Neutrophil (primary cell): ENCODE measurements around the gene WNT9A.

Experiments
- H3K27ac ChIP-seq: fragments of 200-600 bp; sonication (generic); 2 replicates; pipeline ENCODE4 v1.5.1; 2016; ENCODE audit warnings: mild to moderate bottlenecking, moderate library complexity
- H3K27me3 ChIP-seq: fragments of 200-600 bp; sonication (generic); 2 replicates; pipeline ENCODE4 v1.6.0; 2016; ENCODE audit warnings: mild to moderate bottlenecking
- H3K36me3 ChIP-seq: fragments of 200-600 bp; sonication (generic); 2 replicates; pipeline ENCODE4 v1.5.1; 2017
- H3K4me1 ChIP-seq, 2 experiments: fragments of 200-600 bp in 1 of 2; sonication (generic) in 1 of 2; 1 replicate in 1 of 2; 2 replicates in 1 of 2; pipeline versions ENCODE4 v1.5.1 to v1.6.1; 2013 to 2016; ENCODE audit warnings: low read depth in 1 of 2, low read length in 1 of 2, mild to moderate bottlenecking in 1 of 2, moderate library complexity in 1 of 2; ENCODE audit not compliant: control insufficient read depth in 1 of 2, insufficient read depth in 1 of 2
- H3K4me3 ChIP-seq, 2 experiments: fragments of 200-600 bp in 1 of 2; sonication (generic) in 1 of 2; 1 replicate in 1 of 2; 2 replicates in 1 of 2; pipeline ENCODE4 v1.5.1; 2013 to 2016; ENCODE audit warnings: low read depth in 1 of 2, low read length in 1 of 2, mild to moderate bottlenecking in 1 of 2, moderate library complexity in 1 of 2
- H3K9me3 ChIP-seq: fragments of 200-600 bp; sonication (generic); 2 replicates; pipeline ENCODE4 v1.5.1; 2016
- CTCF ChIP-seq: fragments of 200-600 bp; sonication (generic); IDR thresholded peaks from 2 replicates; pipeline ENCODE4 v1.5.1; 2016; ENCODE audit warnings: antibody characterized with exemption

WNT9A gene

GRCh38 chr1:227923353-227924167, 24.2 kb downstream of the WNT9A start:
- no peaks in the 10 kb centered on the region for H3K4me1 ChIP-seq
- no peaks in the 10 kb centered on the region for H3K36me3 ChIP-seq
- no peak overlapping the region for H3K27ac ChIP-seq
- no peaks in the 10 kb centered on the region for H3K9me3 ChIP-seq
- H3K4me3 ChIP-seq = no peak overlapping the region
- no peaks in the 10 kb centered on the region for H3K27me3 ChIP-seq
- TF ChIP-seq CTCF = no peak

DNA sequence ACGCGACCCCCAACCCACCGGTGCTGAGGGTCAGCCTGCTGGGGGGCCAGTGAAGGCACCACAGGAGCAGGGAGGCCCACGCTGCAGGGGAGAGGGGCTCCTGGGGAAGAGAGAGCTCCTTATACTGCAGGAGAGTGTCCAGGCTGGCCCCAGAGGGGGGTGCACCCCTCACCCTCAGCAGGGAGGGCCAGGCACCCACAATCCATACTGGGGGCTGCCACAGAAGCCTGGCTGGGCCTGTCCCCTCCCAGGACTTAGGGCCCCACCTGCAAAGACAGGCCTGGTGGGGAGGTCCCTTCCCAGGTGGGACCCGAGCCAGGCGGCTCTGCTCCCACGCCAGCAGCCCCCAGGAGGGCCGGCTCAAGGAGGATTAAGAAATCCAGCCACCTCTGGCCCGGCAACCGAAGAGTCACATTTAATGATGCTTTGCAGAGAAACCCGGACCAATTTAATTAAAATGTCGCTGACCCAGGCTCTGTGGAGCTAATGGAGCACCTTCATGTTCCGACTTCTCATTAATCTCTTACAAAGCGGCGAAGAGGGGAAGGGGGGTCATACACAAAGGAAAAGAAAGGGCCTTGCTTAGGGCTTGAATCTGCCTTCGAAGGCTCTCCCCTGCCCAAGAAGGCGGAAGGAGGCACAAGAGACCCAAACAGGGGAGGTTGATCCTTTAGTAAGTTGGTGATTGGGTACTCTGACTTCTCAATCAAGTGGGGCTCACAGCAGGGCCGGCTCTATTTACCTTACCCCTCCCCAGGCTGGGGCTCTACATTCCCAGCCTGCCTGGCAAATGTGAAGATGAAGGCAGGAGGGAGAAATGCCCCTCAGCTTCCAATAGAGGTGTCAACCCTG, 25.0 kb downstream of the WNT9A start:
- Histone ChIP-seq H3K9me3 (no peaks in the 10 kb centered on the region), H3K27me3 (no peaks in the 10 kb centered on the region), H3K4me3 (no peak overlapping the region), H3K36me3 (no peaks in the 10 kb centered on the region), H3K27ac (no peak overlapping the region), H3K4me1 (no peaks in the 10 kb centered on the region)
- TF ChIP-seq CTCF = no peak

GRCh38 chr1:227921461-227922185, 26.1 kb downstream of the WNT9A start:
- Histone ChIP-seq H3K27me3 (no peaks in the 10 kb centered on the region), H3K27ac (no peak overlapping the region), H3K9me3 (no peaks in the 10 kb centered on the region), H3K4me1 (no peaks in the 10 kb centered on the region), H3K36me3 (no peaks in the 10 kb centered on the region), H3K4me3 (no peak overlapping the region)
- no peak for TF ChIP-seq CTCF

GRCh38 chr1:227920896-227921295, 26.8 kb downstream of the WNT9A start:
- no peak for TF ChIP-seq CTCF
- H3K27ac ChIP-seq = no peak overlapping the region
- no peak overlapping the region for H3K4me3 ChIP-seq
- H3K36me3 ChIP-seq = no peaks in the 10 kb centered on the region
- H3K4me1 ChIP-seq = no peaks in the 10 kb centered on the region
- no peaks in the 10 kb centered on the region for H3K27me3 ChIP-seq
- no peaks in the 10 kb centered on the region for H3K9me3 ChIP-seq

DNA sequence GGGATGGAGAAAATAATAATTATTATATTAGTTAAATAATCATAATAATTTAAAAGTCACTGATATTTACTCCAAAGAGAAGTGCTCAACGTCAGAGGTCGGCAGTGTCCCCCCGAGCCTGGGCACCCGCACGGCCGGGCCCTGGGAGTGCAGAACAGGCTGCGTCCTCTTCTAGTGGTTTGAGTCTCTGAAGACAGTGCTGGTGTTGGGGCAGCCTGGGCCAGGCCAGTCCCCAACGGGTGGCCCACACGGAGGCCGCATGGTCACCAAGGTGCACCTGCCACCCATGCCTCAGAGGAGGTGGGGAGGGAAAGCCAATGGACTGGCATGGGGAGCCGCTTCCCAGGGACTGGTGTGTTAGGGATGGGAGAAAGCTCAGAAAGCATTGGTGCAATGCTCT, 27.3 kb downstream of the WNT9A start:
- H3K4me1 ChIP-seq = no peaks in the 10 kb centered on the region
- no peak for TF ChIP-seq CTCF
- no peaks in the 10 kb centered on the region for H3K36me3 ChIP-seq
- H3K27me3 ChIP-seq = no peaks in the 10 kb centered on the region
- no peak overlapping the region for H3K4me3 ChIP-seq
- no peaks in the 10 kb centered on the region for H3K9me3 ChIP-seq
- H3K27ac ChIP-seq = no peak overlapping the region
